Endothelial cell of umbilical vein (primary cell): ENCODE measurements around the gene GARS1.

Source experiments
- EZH2 ChIP-seq: IDR thresholded peaks from 2 replicates; pipeline ENCODE4 v1.6.1; 2012; ENCODE audit warnings: borderline replicate concordance, low read depth, mild to moderate bottlenecking, moderate library complexity, low read length, inconsistent platforms; ENCODE audit not compliant: severe bottlenecking
- POLR2A ChIP-seq: IDR thresholded peaks from 2 replicates; pipeline ENCODE4 v1.6.1; 2012; ENCODE audit warnings: low read depth, mild to moderate bottlenecking, control low read depth, low read length
- POLR2AphosphoS5 ChIP-seq: IDR thresholded peaks from 2 replicates; pipeline ENCODE4 v1.6.1; 2012; ENCODE audit warnings: low read depth, mild to moderate bottlenecking, control low read depth, low read length, moderate library complexity; ENCODE audit not compliant: insufficient read depth
- TF ChIP-seq, protein P1 (sequence below), 2 donors: IDR thresholded peaks; 1 replicate in 1 of 2; 2 replicates in 1 of 2; pipeline ENCODE4 v1.5.1; 2011; ENCODE audit warnings: low read length in 2 of 2, mild to moderate bottlenecking in 2 of 2, moderate library complexity in 2 of 2, control low read depth in 1 of 2, inconsistent platforms in 1 of 2, low read depth in 1 of 2; ENCODE audit not compliant: insufficient read depth in 1 of 2; ENCODE audit errors: extremely low read depth in 1 of 2

DNA sequence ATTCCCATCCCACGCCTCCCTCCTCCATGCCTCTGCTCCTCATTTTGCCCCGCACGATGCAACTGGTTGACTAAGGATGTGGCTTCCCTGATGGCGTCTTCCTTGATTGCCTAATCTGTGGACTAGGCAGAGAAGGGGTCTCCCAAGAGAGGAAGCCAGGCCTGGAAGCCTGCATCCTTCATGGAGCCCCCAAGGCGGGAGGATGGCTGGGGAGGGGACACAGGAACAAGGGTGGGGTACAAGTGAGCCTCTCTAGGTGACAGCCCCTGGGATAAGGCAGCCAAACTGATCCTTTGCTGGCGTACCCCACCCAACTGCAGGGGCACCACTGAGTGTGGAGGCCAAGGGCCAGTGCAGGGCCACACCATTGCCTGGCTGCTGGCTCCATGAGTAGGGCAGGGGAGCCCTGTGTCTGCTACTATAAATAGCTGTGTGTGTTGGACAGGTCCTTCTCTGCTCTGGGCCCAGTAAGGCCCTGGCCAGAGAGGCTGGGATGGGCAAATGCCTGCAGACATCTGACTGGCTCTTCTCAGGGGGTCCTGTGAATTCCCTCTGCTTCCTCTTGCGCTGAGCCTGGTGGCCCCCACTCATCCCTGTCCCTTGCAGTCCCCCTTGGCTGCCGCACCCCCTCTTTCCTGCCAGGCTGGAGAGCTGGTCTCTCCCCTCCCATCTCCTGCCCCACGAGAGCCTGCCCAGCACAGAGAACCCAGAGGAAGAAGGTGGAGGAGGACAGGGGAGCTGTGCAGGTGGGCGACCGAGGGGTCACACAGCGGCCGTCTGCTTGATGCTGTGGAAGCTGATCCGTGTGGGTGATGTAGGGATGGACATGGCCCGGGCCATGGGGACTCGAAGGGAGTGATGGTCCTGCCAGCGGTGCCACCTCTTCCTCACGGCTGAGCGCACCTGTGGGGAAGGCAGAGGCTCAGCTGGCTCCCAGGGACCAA is 58.3 kb downstream of the GARS1 start:
- TF ChIP-seq, protein P1, sequence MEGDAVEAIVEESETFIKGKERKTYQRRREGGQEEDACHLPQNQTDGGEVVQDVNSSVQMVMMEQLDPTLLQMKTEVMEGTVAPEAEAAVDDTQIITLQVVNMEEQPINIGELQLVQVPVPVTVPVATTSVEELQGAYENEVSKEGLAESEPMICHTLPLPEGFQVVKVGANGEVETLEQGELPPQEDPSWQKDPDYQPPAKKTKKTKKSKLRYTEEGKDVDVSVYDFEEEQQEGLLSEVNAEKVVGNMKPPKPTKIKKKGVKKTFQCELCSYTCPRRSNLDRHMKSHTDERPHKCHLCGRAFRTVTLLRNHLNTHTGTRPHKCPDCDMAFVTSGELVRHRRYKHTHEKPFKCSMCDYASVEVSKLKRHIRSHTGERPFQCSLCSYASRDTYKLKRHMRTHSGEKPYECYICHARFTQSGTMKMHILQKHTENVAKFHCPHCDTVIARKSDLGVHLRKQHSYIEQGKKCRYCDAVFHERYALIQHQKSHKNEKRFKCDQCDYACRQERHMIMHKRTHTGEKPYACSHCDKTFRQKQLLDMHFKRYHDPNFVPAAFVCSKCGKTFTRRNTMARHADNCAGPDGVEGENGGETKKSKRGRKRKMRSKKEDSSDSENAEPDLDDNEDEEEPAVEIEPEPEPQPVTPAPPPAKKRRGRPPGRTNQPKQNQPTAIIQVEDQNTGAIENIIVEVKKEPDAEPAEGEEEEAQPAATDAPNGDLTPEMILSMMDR (IDR thresholded peaks at IDR 0.05; ENCODE audit: extremely low read depth in 1 of 2, insufficient read depth in 1 of 2, low read depth in 1 of 2, low read length in 2 of 2), result no peak
- TF ChIP-seq EZH2 (no peak), POLR2A (no peak), POLR2AphosphoS5 (no peak)
